H1 (cell line): Measurements from ENCODE around the gene KCNAB2. TPM values are rescaled to one million over a fixed set of nuclear protein-coding genes. Genes with fewer than 3 reads are reported as not detected.

Source experiments
- CHD1 ChIP-seq: IDR thresholded peaks from 2 replicates; pipeline ENCODE4 v1.6.1; 2012; ENCODE audit warnings: low read depth, low read length, improper control_type of control experiment
- CHD7 ChIP-seq: fragments of 300-600 bp; sonication (generic); IDR thresholded peaks from 2 replicates; pipeline ENCODE4 v1.7.1; 2012; ENCODE audit warnings: low read length, moderate library complexity, mild to moderate bottlenecking, inconsistent platforms; ENCODE audit not compliant: insufficient replicate concordance
- EGR1 ChIP-seq: IDR thresholded peaks from 2 replicates; pipeline ENCODE4 v1.6.1; 2011; ENCODE audit warnings: low read depth, low read length, borderline replicate concordance
- GABPA ChIP-seq: IDR thresholded peaks from 2 replicates; pipeline ENCODE4 v1.6.1; 2011; ENCODE audit warnings: mild to moderate bottlenecking, low read length, moderate library complexity, borderline replicate concordance; ENCODE audit not compliant: insufficient read depth
- GTF2F1 ChIP-seq: IDR thresholded peaks from 2 replicates; pipeline ENCODE4 v1.6.1; 2012; ENCODE audit warnings: low read depth, low read length, improper control_type of control experiment, borderline replicate concordance
- KDM5A ChIP-seq: fragments of 200-600 bp; IDR thresholded peaks from 2 replicates; pipeline ENCODE4 v1.7.1; 2012; ENCODE audit warnings: mild to moderate bottlenecking, low read length, inconsistent platforms, mixed read lengths
- NANOG ChIP-seq: IDR thresholded peaks from 2 replicates; pipeline ENCODE4 v1.6.1; 2011; ENCODE audit warnings: low read length, low read depth, mild to moderate bottlenecking, inconsistent platforms; ENCODE audit not compliant: insufficient read depth, poor library complexity, severe bottlenecking
- RBBP5 ChIP-seq: IDR thresholded peaks from 2 replicates; pipeline ENCODE4 v1.7.1; 2012; ENCODE audit warnings: low read depth, mild to moderate bottlenecking, inconsistent platforms, low read length, moderate library complexity, borderline replicate concordance
- YY1 ChIP-seq: IDR thresholded peaks from 2 replicates; pipeline ENCODE4 v1.6.1; 2011; ENCODE audit warnings: low read depth, mild to moderate bottlenecking, low read length
- polyA plus RNA-seq, 7 experiments: library from polyadenylated mRNA; depleted of rRNA in 3 of 7; stranded (reverse) in 5 of 7; unstranded in 2 of 7; fragments of >200 nt in 5 of 7; fragments of 200-250 nt in 2 of 7; gene quantifications; 1 replicate in 5 of 7; 2 replicates in 1 of 7; 4 replicates in 1 of 7; pipeline versions ENCODE4 v1.2.1 to v1.2.3, GENCODE V29; 2011 to 2013; ENCODE audit warnings: missing spikeins in 2 of 7, mixed read lengths in 2 of 7
- total RNA-seq: library from RNA; stranded (reverse); fragmentation: NEBNext Ultra II Directional; extraction: Animal tissue kit (Norgen Biotek cat#: 25700); gene quantifications from 2 replicates; pipeline ENCODE4 v1.2.1, GENCODE V29; 2021

Gene KCNAB2
- total and polyA plus RNA-seq, 2 of the 8 experiments (the other 6 are each of a cell fraction or from before 2014, with no cell fraction given): 4.5 to 7.0 TPM

GRCh38 chr1:6043561-6043960 lies 2.1 kb upstream of the KCNAB2 start (continued):
- TF ChIP-seq CHD7 (no peak), GABPA (no peak), RBBP5 (no peak), GTF2F1 (no peak), NANOG (no peak), EGR1 (no peak), CHD1 (no peak), KDM5A (no peak), YY1 (no peak)
